ENCODE measurements around the gene CRYBA1.
"Not testable (repeated sequence)": the region's sequence is repeated elsewhere in the genome, so short reads cannot be mapped to it uniquely, and the experiment has no call there.

Gene CRYBA1

DNA sequence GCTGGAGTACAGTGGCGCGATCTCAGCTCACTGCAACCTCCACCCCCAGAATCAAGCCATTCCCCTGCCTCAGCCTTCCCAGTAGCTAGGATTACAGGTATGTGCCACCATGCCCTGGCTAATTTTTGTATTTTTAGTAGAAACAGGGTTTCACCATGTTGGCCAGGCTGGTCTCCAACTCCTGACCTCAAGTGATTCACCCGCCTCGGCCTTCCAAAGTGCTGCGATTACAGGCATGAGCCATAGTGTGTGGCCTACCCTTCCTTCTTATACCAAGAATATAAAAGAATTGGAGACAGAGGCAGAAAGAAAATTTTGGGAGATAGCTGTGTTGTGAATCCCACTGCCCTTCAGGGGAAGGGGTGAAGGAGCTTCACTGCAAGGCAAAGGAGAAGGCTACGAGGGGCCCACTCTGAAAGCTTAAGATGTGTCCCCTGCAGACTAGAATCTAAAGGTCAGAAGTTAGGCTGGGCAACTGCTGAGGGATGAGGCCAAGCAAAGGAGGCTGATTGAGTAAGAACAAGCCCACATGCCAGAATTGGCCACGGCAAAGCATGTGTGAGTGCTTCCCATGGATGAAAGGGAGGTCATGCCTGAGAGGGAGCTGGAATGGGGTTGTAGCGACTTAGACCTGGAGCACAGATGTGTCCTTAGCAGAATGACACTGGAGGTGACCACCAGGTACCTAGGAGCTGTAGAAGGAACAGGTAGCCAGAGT is 8.4 kb upstream of the CRYBA1 start:
- DNase-seq (ENCODE audit: low spot score): no peak

DNA sequence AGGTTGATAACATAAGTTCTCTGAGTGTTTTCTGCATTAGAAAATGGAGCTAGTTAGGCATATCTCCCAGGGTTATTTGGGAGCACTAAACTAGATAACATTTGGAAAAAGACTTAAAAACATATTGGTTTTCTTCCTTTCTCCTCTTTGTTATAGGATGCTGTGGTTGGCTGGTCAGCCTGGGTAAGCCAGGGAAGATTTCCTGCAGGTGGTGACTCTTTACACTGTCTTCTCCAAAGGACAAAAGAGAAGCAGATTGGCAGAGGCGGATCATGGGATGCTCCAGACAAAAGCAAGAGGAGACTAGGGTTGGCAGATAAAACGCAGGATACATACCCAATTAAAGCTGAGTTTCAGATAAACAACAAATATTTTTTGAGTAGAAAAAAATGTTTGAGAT is 6.2 kb upstream of the CRYBA1 start:
- no peak for DNase-seq (ENCODE audit: low spot score)

DNA sequence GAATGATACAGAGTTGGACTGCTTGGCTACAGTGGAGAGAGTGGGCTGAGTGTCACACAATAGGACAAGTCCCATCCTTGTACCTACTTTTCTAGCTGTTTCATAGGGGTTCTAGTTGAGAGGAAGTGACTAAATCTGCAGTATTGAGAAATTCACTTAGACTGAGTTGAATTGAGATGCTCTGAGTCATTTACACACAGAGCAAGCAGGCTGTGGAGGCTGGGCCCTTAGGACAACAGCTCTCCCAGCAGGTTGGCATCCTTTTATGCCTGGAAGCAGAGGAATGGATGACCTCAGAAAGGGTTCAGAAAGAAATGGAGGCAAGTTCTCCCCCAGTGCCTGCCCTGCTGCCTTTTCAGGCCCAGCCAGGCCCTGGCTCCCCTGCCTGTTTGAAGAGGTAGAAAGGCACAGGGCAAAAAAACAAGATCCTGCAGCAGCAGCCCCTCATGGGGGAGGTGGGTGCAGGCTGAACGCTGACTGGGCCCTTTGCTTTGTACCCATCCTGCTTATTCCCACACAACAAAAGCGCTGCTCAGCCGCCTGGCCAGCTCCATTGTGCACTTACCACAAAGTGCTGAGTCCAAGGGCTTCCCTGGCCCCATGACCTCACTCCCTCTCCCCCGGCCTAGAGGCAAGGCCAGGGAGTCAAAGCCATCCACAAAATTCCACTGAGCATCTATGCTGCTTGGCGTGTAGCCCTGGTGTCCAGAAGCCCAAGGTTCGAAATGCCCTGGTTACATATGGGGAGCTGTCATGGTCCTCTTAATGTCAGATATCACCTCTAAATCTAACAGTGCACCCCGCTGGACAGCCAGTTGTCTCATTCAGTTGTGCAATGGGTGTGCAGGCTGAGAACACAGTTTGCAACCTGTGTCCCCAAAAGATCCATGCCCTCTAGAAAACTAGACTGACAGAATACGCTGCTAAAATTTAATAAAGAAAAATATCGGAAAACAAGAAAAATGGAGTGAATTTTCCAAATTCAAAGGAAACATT is 5.4 kb upstream of the CRYBA1 start:
- DNase-seq (ENCODE audit: low spot score): no peak

DNA sequence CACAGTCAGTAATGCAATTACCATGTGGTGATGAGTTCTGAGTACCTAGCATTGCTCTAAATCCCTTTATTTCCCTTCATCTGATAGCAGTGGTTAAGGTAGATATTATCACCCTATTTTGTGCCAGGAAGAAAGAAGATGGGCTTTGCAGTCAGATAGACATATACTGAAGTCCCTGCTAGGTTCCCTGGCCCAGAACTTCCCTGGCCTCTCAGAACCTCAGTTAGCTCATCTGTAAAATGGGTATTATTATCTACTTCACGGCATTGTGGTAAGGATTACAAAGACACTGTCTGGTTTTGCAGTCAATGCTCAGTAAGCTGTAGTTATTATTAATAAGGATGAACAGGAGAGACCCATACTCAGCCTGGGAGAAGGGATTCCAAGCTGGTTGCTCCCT is 4.6 kb upstream of the CRYBA1 start:
- no peak for DNase-seq (ENCODE audit: low spot score)

DNA sequence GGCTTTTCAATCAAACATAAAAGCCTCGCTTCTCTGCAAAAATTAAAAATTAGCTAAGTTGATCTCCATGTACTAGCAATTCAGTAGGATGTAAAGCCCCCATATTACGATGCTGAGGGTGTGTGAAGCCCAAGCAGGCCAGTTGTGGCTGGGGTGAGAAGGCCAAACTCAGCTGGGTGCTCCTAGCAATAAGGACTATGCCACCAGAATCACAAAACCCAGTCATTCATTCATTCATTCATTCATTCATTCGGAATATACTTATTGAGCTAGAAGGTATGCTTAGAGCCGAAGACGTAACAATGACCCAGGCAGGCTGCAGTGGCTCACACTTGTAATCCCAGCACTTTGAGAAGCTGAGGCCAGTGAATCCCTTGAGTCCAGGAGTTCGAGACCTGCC is 3.9 kb upstream of the CRYBA1 start:
- no peak for DNase-seq (ENCODE audit: low spot score)

DNA sequence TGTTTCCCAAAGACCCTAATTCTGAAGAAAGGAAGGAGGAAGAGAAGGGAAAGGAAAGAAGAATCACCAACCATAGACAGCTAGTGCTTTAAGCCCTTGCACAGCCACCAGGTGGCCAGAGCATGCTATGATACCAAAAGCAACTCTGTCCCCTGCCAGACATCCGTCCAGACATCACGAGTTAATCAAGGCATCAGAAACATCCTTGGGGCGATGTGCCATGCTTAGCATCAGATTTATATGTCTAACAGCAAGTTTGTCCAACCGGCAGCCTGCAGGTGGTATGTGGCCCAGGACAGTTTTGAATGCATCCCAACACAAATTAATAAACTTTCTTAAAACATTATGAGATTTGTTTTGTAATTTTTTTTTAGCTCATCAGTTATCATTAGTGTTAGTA is 2.9 kb upstream of the CRYBA1 start:
- peak; percentile 76 for DNase-seq (ENCODE audit: low spot score)

DNA sequence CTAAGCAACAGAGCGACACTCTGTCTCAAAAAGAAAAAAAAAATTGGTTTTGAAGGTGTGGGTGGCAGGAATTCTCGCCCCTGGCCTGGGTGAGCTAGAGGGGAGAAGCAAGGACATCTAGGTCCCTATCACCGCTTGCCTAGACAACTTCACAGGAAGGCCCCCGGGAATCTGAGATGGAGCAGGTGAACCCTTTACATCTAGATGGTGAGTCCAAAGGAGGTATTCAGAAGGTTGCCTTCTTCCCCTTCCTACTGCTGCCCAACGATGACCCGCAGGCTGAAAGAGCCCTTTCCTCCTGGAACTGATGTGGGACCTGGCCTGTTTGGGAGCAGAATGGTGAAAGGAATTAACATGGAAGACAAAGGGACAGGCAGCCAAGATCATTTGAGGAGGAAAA is 1.3 kb upstream of the CRYBA1 start:
- no peak for DNase-seq (ENCODE audit: low spot score)

DNA sequence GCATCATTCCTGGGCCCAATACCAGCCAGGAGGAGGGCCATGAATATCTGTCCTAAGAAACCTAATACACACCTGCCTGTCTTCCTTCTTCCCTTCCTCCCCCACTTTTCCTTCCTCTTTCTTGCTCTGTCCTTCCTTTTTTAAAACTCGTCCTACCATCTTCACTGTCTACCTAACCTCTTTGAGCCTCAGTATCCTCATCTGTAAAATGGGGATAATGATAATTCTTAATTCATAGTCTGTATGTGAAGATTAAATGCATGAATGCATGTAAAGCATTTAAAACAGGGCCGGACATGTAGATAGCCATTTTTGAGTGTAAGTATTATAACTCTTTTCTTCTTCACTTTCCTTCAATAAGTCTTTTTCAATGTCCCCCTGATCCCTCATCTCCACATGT is 560 bp downstream of the CRYBA1 start:
- DNase-seq (ENCODE audit: low spot score): no peak

DNA sequence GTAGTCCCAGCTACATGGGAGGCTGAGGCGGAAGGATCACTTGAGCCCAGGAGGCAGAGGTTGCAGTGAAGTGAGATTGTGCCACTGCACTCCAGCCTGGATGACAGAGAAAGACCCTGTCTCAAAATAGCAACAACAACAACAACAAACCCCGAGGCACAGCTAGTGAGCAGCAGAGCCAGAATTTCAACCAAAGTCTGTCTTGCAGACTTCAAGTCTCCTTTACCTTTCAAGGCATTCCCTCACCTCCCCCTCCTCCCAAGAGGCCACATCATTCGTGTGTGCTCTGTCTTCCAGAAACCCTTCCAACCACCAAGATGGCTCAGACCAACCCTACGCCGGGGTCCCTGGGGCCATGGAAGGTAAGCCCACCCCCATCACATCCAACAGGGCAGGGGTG is 2.2 kb downstream of the CRYBA1 start:
- DNase-seq (ENCODE audit: low spot score): no peak

DNA sequence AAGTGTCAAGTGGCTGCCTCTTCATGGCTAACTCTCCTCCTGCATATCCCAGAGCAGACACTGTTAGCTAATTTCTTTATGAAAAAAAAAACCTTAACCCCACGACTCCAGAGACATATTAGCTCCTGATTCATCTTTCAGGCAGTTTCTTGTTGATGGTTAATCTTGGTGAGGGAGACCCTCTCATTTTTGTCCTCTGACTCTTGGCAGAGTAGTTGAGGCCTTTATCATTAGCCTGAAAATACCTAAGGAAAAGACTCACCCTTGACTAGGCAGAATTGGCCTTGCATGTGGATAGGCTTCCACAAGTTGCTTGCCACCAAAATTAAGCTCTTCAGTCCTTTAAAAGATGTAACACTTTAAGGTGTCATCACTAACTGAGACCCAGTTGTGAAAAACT is 4.0 kb downstream of the CRYBA1 start:
- DNase-seq (ENCODE audit: low spot score): no peak

DNA sequence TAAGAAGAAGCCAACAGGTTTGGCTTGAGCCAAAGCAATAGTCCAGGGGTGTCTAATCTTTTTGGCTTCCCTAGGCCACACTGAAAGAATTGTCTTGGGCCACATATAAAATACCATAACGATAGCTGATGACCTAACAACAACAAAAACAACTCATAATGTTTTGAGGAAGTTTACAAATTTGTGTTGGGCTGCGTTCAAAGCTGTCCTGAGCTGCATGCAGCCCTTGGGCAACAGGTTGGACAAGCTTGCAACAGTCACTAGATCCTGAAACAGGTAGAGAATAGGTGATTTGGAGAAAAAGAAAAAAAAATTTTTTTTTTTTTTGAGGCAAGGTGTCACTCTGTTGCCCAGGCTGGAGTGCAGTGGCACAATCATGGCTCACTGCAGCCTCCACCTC is 4.5 kb downstream of the CRYBA1 start:
- DNase-seq (ENCODE audit: low spot score): no peak

DNA sequence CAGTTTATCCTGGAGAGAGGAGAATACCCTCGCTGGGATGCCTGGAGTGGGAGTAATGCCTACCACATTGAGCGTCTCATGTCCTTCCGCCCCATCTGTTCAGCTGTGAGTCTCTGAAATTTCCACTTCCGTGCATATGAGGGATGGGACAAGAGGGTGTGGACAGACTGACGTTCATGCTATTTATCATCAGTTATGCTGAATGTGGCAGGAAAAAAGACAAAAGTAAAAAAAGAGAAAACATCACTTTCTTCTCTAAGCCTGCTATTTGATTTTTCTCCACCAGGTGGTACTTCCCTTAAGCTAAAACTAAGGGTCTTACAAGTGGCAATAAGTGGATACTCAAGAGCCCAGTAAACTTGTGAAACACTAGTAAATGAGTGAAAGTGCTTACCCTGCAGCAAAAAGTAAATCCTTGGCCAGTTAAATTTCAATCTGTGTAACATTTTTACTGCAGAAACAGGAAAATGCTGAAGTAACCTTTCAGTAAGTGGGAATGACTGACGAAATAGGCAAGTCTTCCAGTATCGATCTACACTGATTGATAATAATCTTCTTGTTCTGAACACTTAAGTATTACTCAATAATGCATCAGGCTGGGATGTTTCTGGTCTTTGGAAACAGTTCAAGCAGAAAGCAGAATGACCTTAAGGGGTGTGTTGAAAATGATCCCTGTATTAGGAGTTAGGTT is 5.6 kb downstream of the CRYBA1 start:
- DNase-seq (ENCODE audit: low spot score): peak; percentile 73

DNA sequence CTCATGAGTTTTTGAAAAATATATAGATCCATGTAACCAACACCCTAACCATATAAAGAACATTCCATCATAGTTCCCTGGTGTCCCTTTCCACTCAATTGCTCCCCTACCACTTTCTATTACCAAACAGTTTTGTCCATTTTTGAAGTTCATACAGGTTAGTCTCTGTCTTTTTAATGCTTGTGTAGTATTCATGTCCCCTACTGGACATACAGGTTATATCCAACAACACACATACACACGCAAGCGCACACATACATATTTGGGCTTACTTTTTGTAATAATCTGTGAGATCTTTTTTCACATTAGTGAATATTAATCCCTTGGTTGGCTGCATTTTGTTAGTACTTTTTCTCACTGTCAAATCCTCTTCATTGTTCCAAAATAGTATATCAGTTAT is 6.4 kb downstream of the CRYBA1 start:
- DNase-seq (ENCODE audit: low spot score): peak; percentile 50

DNA sequence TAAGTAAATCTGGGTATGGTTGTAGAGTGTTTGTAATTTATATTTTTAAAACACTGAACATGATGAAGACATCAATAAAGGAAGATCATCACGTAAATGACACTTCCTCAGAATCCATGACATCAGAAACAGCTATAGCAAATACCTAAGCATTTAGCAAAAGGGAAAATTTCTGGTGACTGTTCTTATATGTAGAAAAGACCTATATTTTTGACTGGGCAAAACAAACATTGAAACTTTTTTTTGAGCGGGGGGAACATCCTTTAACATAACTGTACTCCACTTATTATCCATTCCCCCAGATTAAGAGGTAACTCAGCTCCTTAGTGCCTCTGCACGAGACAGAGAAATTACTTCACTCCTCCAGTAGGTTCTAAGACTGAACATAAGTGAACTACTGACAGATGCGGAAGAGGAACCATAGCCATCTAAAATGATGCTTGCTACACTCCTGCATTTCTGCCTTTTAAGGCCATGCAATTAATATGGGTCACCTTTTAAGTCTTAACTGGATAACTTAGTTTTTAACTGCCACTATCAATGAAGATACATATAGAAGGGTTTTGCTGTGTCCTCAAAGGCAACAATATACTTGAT is 9.4 kb downstream of the CRYBA1 start:
- no peak for DNase-seq (ENCODE audit: low spot score)

DNA sequence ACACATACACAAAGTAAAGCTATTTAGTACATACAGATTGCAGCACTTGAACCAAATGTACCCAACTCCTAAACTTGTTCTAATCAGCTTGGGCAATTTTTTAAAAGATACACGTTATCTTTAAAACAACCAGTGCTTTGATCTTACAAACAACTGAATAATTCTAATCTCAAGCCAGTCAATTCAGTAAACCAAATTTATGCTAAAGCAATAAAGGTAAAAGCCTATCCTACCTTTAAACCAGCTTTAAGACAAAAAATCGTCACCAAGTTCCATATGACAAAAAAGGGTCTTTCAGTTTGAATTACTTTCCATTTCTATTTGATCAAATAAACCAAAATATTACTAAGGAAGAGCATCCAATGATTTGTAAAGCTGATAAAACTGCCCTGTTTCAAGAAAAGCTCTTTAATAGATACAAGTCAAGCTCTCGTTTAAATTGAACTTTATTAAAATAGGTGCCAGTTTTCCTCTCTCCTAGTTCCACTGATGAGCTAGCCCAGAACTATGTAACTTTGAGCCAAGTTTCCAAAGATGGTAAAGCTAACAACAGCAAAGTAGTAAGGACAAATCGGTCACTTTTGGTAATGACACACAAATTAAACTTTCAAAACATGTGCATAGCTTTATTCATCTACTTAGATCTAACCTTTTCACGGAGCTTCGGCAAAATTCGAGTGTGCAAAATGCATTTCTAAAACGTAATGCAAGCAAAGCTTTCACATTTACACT is 10.2 kb downstream of the CRYBA1 start:
- no peak for DNase-seq (ENCODE audit: low spot score)

DNA sequence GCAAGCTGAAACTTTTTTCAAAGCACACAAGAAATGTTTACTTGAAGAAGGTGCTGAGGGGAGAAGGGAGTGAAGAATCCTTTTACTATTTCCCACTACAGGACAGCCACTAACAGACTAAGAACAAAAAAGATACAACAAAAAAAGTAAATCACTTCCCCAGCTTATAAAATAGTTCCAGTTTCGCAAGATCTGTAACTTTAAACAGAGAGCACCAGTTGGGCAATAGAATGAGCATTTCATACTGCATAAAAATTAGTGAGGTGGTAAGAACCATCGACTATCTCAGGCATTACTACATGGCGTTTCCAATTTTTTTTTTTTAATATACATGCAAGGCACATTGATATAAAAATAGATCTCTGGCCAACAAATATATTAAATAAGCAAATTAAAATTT is 11.1 kb downstream of the CRYBA1 start:
- no peak for DNase-seq (ENCODE audit: low spot score)

DNA sequence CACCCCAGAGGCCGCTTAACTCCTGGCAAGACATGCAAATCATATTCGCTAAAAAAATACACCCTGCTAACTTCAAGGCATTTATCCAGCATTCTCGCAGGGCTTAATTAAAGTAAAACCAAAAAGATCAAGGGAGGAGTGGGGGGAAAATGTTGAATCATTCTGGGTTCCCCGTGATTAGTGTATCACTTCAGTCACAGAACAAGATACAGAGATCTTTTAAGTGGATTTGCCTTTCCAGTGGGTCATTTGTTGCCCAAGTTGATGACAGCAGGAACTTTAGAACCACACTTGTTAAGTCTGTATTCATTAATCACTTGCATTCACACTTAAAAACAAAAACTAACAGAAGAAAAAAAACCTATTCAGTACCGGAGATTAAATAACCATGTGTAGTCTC is 17.3 kb downstream of the CRYBA1 start:
- DNase-seq (ENCODE audit: low spot score): no peak

DNA sequence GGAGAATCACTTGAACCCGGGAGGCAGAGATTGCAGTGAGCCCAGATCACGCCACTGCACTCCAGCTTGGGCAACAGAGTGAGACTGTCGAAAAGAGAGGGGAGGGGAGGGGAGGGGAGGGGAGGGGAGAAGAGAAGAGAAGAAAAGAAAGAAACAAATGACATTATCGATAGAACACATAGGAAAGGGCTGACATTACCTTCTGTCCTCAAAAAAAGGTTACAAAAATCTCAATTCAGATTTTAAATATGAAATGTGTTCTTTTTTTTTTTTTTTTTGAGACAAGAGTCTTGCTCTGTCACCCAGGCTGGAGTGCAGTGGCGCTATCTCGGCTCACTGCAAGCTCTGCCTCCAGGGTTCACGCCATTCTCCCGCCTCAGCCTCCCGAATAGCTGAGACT is 25.3 kb downstream of the CRYBA1 start:
- not testable (repeated sequence) for DNase-seq (ENCODE audit: low spot score)

DNA sequence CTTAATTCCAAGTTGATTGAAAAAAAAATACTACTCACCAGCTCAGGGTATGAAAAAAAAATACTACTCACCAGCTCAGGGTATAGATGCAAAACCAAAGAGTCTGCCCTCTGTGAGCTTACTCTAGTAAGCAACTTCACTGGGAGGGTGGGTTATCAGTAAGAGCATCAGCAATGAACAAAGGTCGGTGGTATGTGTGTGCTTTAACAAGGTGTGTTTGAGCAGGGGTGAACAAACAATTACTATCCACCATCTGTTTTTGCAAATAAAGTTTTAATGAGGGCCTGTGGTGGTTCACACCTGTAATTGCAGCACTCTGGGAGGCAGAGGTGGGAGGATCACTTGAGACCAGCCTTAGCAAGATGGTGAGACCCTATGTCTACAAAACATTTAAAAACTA is 27.3 kb downstream of the CRYBA1 start:
- no peak for DNase-seq (ENCODE audit: low spot score)

DNA sequence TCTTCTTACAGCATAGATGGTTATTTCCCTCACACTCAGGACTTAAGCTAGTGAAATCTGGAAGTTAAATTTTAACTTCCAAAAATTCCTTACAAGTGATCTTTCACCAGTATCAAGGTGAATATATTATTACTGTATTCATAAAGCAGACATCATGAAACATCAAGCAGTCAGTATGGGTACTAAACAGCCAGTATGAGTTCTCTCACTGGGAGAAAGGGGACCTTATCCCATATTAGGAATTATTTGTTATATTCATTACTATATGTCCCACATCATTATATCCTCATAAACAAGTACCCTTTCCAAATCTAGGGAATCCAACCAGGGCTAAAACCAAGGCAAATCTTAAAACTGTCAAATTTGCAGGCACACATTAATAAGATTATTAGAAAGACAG is 32.0 kb downstream of the CRYBA1 start:
- DNase-seq (ENCODE audit: low spot score): no peak

DNA sequence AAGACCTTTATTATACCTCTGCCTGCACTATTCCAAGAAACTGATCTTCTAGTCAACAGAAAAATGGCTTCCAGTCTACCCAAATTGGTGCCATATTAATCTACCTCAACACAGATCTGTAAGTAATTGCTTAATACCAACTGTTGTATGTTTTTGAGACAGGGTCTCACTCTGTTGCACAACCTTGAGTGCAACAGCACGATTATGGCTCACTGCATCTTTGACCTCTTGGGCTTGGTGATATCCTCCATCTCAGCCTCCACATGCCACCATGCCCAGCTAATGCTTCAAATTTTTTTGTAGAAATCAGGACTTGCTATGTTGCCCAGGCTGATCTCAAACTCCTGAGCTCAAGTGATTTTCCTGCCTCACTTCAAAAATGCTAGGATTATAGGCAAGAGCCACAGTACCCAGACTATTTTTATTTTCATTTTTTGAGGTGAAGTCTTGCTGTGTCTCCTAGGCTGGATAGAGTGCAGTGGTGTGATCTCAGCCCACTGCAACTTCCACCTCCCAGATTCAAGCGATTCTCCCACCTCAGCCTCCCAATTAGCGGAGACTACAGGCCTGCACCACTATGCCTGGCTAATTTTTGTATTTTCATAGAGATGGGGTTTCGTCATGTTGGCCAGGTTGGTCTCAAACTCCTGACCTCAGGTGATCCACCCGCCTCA is 32.9 kb downstream of the CRYBA1 start:
- no peak for DNase-seq (ENCODE audit: low spot score)
